ENCODE measurements around the gene DNASE1L1. TPM values are rescaled to one million over a fixed set of nuclear protein-coding genes. Genes with fewer than 3 reads are reported as not detected.
A peak's percentile ranks its signal among the peaks of the same experiment; 100 is the strongest.

The DNASE1L1 gene
- total RNA-seq, 1 donor from 2014 or later: 14.4 TPM

DNA sequence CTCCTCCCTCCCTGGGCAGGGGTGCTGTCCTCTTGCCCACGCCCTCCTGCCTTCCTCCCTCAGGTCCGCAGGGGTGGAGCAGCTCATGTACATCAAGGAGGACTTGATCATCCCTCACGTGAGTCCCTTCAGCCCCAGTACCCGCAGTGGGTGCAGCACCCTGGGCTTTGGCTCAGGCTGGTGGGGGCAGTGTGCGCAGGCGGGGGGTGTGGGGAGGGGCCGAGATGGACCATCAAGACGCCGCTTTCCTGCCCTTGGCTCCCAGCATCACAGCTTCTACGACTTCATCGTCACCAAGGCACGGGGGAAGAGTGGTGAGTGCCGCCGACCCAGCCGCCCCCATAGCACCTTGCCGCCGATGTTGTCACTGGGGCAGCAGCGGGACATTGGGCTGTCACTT lies 40.6 kb upstream of the DNASE1L1 start:
- Mint-ChIP-seq H3K4me1 (ENCODE audit: unreplicated experiment) (no peaks in the 10 kb centered on the region), H3K4me3 (no peak overlapping the region), H3K27me3 (no peaks in the 10 kb centered on the region), H3K9me3 (peaks cover 2% of the 10 kb centered on the region), H3K36me3 (no peaks in the 10 kb centered on the region), H3K27ac (no peak overlapping the region)
- TF ChIP-seq, protein P1, sequence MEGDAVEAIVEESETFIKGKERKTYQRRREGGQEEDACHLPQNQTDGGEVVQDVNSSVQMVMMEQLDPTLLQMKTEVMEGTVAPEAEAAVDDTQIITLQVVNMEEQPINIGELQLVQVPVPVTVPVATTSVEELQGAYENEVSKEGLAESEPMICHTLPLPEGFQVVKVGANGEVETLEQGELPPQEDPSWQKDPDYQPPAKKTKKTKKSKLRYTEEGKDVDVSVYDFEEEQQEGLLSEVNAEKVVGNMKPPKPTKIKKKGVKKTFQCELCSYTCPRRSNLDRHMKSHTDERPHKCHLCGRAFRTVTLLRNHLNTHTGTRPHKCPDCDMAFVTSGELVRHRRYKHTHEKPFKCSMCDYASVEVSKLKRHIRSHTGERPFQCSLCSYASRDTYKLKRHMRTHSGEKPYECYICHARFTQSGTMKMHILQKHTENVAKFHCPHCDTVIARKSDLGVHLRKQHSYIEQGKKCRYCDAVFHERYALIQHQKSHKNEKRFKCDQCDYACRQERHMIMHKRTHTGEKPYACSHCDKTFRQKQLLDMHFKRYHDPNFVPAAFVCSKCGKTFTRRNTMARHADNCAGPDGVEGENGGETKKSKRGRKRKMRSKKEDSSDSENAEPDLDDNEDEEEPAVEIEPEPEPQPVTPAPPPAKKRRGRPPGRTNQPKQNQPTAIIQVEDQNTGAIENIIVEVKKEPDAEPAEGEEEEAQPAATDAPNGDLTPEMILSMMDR (conservative IDR thresholded peaks at IDR 0.05): no peak
- no peak for DNase-seq (ENCODE audit: extremely low spot score, unreplicated experiment)

DNA sequence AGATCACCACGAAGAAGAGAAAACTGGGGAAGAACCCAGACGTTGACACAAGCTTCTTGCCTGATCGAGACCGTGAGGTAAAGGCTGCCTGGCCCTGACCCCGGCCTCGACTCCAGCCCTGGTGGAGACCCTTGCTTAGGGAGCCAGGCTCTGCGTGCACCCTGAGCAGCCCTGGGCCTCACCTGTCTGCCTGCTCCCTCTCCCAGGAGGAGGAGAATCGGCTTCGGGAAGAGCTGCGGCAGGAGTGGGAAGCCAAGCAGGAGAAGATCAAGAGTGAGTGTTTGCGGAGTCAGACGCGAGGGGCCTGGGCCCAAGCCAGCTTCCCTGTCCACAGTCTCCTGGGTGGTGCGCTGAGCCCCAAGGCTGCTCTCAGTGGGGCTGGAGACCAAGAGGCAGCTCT lies 39.4 kb upstream of the DNASE1L1 start:
- Mint-ChIP-seq H3K27ac (no peak overlapping the region), H3K4me3 (no peak overlapping the region), H3K9me3 (no peaks in the 10 kb centered on the region), H3K27me3 (no peaks in the 10 kb centered on the region), H3K36me3 (no peaks in the 10 kb centered on the region), H3K4me1 (ENCODE audit: unreplicated experiment) (no peaks in the 10 kb centered on the region)
- TF ChIP-seq, protein P1 (conservative IDR thresholded peaks at IDR 0.05): no peak
- DNase-seq (ENCODE audit: extremely low spot score, unreplicated experiment): no peak

DNA sequence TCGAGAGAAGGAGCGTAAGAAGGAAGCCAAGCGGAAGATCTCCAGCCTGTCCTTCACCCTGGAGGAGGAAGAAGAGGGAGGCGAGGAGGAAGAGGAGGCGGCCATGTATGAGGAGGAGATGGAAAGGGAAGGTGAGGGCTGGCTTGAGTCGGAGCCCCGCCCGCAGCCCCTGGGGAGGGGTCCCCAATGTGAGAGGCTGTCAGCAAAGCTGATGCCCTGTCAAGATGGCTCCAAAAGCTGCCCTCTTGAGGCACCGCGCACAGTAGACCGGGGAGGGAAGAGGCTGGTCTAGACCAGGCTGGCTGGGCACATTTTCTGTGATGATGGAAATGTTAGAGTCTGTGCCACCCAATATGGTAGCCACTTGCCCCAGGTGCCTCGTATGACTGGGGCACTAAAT lies 37.4 kb upstream of the DNASE1L1 start:
- no peaks in the 10 kb centered on the region for H3K4me1 Mint-ChIP-seq (ENCODE audit: unreplicated experiment)
- no peak overlapping the region for H3K4me3 Mint-ChIP-seq
- H3K36me3 Mint-ChIP-seq: no peaks in the 10 kb centered on the region
- TF ChIP-seq, protein P1 (conservative IDR thresholded peaks at IDR 0.05): no peak
- H3K27me3 Mint-ChIP-seq: no peaks in the 10 kb centered on the region
- no peak overlapping the region for H3K27ac Mint-ChIP-seq
- DNase-seq (ENCODE audit: extremely low spot score, unreplicated experiment): no peak
- no peaks in the 10 kb centered on the region for H3K9me3 Mint-ChIP-seq

DNA sequence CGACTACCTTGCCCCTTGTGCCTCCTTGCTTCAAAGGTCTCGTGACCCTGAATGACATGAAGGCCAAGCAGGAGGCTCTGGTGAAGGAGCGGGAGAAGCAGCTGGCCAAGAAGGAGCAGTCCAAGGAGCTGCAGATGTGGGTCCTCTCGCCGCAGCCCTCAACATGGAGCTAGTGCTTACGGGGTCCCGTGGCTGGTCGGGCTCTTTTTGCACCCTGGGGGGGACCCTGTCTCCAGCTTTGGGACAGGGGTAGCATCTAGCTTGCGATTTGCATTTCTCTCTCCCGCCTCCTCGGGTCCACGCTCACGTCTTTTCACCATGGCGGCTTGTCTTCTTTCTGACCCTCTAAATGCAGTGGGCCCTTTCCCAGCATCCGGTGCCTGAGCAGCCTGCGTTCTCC lies 36.7 kb upstream of the DNASE1L1 start:
- H3K4me1 Mint-ChIP-seq (ENCODE audit: unreplicated experiment): no peaks in the 10 kb centered on the region
- TF ChIP-seq, protein P1 (conservative IDR thresholded peaks at IDR 0.05): no peak
- H3K36me3 Mint-ChIP-seq: no peaks in the 10 kb centered on the region
- H3K27ac Mint-ChIP-seq: no peak overlapping the region
- no peaks in the 10 kb centered on the region for H3K9me3 Mint-ChIP-seq
- H3K27me3 Mint-ChIP-seq: no peaks in the 10 kb centered on the region
- peak overlapping the region; percentile 60 for H3K4me3 Mint-ChIP-seq
- no peak for DNase-seq (ENCODE audit: extremely low spot score, unreplicated experiment)

DNA sequence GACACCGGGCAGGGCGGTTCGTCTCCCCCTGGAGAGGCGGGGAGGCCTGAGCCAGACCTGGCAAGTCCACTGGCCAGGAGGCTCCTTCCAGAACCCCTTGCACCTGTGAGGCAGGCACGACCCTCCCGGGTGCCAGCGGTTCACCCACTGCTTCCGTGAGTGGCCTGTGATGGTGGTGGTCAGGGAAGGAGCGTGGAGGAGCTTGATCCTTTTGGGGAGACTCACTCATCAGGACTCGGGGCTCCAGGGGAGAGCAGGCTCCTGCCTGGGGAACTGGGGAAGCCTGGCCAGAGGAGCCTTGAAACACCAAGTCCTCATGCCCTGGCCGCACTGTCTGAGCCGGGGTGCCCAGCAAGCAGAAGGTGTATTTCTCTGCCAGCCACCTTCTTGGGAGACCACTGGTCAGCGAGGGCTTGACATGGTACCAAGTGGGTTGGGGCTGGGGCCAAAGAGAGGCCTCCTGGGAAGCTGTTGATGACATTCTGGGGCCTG lies 35.7 kb upstream of the DNASE1L1 start:
- H3K27ac Mint-ChIP-seq: no peak overlapping the region
- H3K36me3 Mint-ChIP-seq: no peaks in the 10 kb centered on the region
- no peak for DNase-seq (ENCODE audit: extremely low spot score, unreplicated experiment)
- H3K9me3 Mint-ChIP-seq: no peaks in the 10 kb centered on the region
- TF ChIP-seq, protein P1 (conservative IDR thresholded peaks at IDR 0.05): no peak
- H3K27me3 Mint-ChIP-seq: no peaks in the 10 kb centered on the region
- H3K4me3 Mint-ChIP-seq: no peak overlapping the region
- no peaks in the 10 kb centered on the region for H3K4me1 Mint-ChIP-seq (ENCODE audit: unreplicated experiment)
